GM12878 (cell line): ENCODE results near the gene AGAP1. TPM values are rescaled to one million over a fixed set of nuclear protein-coding genes. Genes with fewer than 3 reads are reported as not detected.

Source experiments
- ATAC-seq: fragments of 200-7000 bp; cut with Tn5 transposase; 3 replicates; pipeline ENCODE4 v1.9.1; 2020; ENCODE audit warnings: mild to moderate bottlenecking, moderate library complexity
- BruUV-seq: library from RNA; stranded (reverse); fragments of 400-500 nt; replicated peaks from 2 replicates; lab custom pipeline; 2021; lab: Mats Ljungman, UMichigan
- CTCF ChIA-PET: fragments of 300-600 bp; sonication (Branson Sonifier 250); formaldehyde crosslinking; extraction: SDS; loops from one replicate; lab custom pipeline; 2021; ENCODE audit warnings: inconsistent platforms; lab: Yijun Ruan, JAX
- POLR2A ChIA-PET: fragments of 350-600 bp; formaldehyde crosslinking; extraction: SDS; loops from one replicate; lab custom pipeline; 2021; ENCODE audit warnings: inconsistent platforms; lab: Charles Lee
- RAD21 ChIA-PET: fragments of 300-600 bp; sonication (Branson Sonifier 250); formaldehyde crosslinking; loops from one replicate; lab custom pipeline; 2023; ENCODE audit warnings: antibody characterized with exemption; ENCODE audit not compliant: unreplicated experiment; lab: Charles Lee
- SMC1A ChIA-PET: fragments of 300-600 bp; sonication (Branson Sonifier 250); formaldehyde crosslinking; loops from one replicate; lab custom pipeline; 2023; ENCODE audit not compliant: unreplicated experiment, uncharacterized antibody; lab: Charles Lee
- DNase-seq: peaks from one replicate; pipeline ENCODE4 v3.0.0-alpha.2; 2011; ENCODE audit warnings: low read depth, low spot score
- FAIRE-seq: peaks from 3 replicates; lab custom pipeline; 2011; peaks lifted over from hg19 to GRCh38; lab: Jason Lieb, UNC
- H2AFZ ChIP-seq: 2 replicates; pipeline ENCODE4 v1.6.0; 2011; ENCODE audit warnings: low read depth, low read length, control low read depth; ENCODE audit not compliant: control insufficient read depth
- H3K27ac ChIP-seq: 2 replicates; pipeline ENCODE4 v1.5.1; 2011; ENCODE audit warnings: control low read depth; ENCODE audit not compliant: control insufficient read depth, insufficient read depth
- H3K27me3 ChIP-seq, 2 experiments: replicated peaks in 1 of 2; 2 replicates each; pipeline versions ENCODE4 v1.6.0 to v1.6.1; 2011; ENCODE audit warnings: low read length in 1 of 2; ENCODE audit not compliant: control insufficient read depth in 2 of 2, insufficient read depth in 2 of 2
- H3K36me3 ChIP-seq, 2 experiments: 2 replicates each; pipeline ENCODE4 v1.5.1; 2011; ENCODE audit warnings: low read length in 1 of 2; ENCODE audit not compliant: control insufficient read depth in 2 of 2, insufficient read depth in 2 of 2
- H3K4me1 ChIP-seq: 2 replicates; pipeline ENCODE4 v1.6.1; 2011; ENCODE audit warnings: mild to moderate bottlenecking, low read length, moderate library complexity, mixed read lengths; ENCODE audit not compliant: control insufficient read depth, insufficient read depth
- H3K4me2 ChIP-seq: 2 replicates; pipeline ENCODE4 v1.6.0; 2011; ENCODE audit warnings: control low read depth; ENCODE audit not compliant: control insufficient read depth, insufficient read depth
- H3K4me3 ChIP-seq: fragments of 200-600 bp; sonication (generic); 2 replicates; pipeline ENCODE4 v1.5.1; 2016
- H3K79me2 ChIP-seq: 2 replicates; pipeline ENCODE4 v1.6.0; 2011; ENCODE audit warnings: low read length; ENCODE audit not compliant: control insufficient read depth, insufficient read depth
- H3K9ac ChIP-seq: 2 replicates; pipeline ENCODE4 v1.8.0; 2011; ENCODE audit warnings: low read length, control low read depth, mixed read lengths; ENCODE audit not compliant: control insufficient read depth, insufficient read depth
- H3K9me3 ChIP-seq: replicated peaks from 3 replicates; pipeline ENCODE4 v1.5.1; 2011; ENCODE audit warnings: mild to moderate bottlenecking, low read length; ENCODE audit not compliant: control insufficient read depth, insufficient read depth
- H4K20me1 ChIP-seq: 2 replicates; pipeline ENCODE4 v1.6.0; 2011; ENCODE audit not compliant: control insufficient read depth, insufficient read depth
- EZH2 ChIP-seq: IDR thresholded peaks from 2 replicates; pipeline ENCODE4 v1.6.1; 2012; ENCODE audit warnings: low read depth, mild to moderate bottlenecking, control low read depth, inconsistent platforms, low read length, borderline replicate concordance; ENCODE audit not compliant: control insufficient read depth
- IRF4 ChIP-seq: IDR thresholded peaks from 2 replicates; pipeline ENCODE4 v1.6.1; 2011; ENCODE audit warnings: low read depth, low read length
- MEF2A ChIP-seq: IDR thresholded peaks from 2 replicates; pipeline ENCODE4 v1.6.1; 2011; ENCODE audit warnings: low read depth, mild to moderate bottlenecking, low read length, moderate library complexity; ENCODE audit not compliant: insufficient read depth
- NFYB ChIP-seq: IDR thresholded peaks from 2 replicates; pipeline ENCODE4 v1.6.1; 2011; ENCODE audit warnings: low read depth, mild to moderate bottlenecking, low read length, improper control_type of control experiment, moderate library complexity; ENCODE audit not compliant: insufficient read depth
- PML ChIP-seq: IDR thresholded peaks from 2 replicates; pipeline ENCODE4 v1.6.1; 2012; ENCODE audit warnings: low read length, inconsistent platforms
- POLR2AphosphoS2 ChIP-seq: IDR thresholded peaks from 2 replicates; pipeline ENCODE4 v1.6.1; 2011; ENCODE audit warnings: low read depth, mild to moderate bottlenecking, low read length, improper control_type of control experiment, moderate library complexity
- RAD21 ChIP-seq: IDR thresholded peaks from 2 replicates; pipeline ENCODE4 v1.6.1; 2011; ENCODE audit warnings: mild to moderate bottlenecking, low read depth, low read length, moderate library complexity; ENCODE audit not compliant: insufficient read depth
- SMAD1 ChIP-seq: fragments of 450-650 bp; IDR thresholded peaks from 2 replicates; pipeline ENCODE4 v1.6.1; 2018; ENCODE audit warnings: mild to moderate bottlenecking, low read depth; ENCODE audit not compliant: partially characterized antibody
- YY1 ChIP-seq: IDR thresholded peaks from 2 replicates; pipeline ENCODE4 v1.6.1; 2011; ENCODE audit warnings: low read depth, mild to moderate bottlenecking, low read length
- ZBED1 ChIP-seq: IDR thresholded peaks from 2 replicates; pipeline ENCODE4 v1.6.1; 2016; ENCODE audit warnings: borderline replicate concordance
- ZZZ3 ChIP-seq: IDR thresholded peaks from 2 replicates; pipeline ENCODE4 v1.6.1; 2011; ENCODE audit warnings: low read depth; ENCODE audit not compliant: control insufficient read depth, insufficient read length
- WGBS: methylation state at CpG from one replicate; pipeline ENCODE4 v1.1.6; 2016; ENCODE audit warnings: low lambda C conversion rate; ENCODE audit not compliant: insufficient replicate concordance, insufficient coverage; ENCODE audit errors: missing lambda C conversion rate; 5-methylcytosine and 5-hydroxymethylcytosine counted together
- in situ Hi-C: fragments of 300-500 bp; cut with MboI; formaldehyde crosslinking; loops from 9 replicates; pipeline ENCODE4 v1.14.3; 2018; ENCODE audit warnings: mixed read lengths
- intact Hi-C: fragments of 100-400 bp; cut with micrococcal nuclease; formaldehyde crosslinking; loops from one replicate; pipeline ENCODE4 v1.14.2; 2022; ENCODE audit not compliant: unreplicated experiment
- polyA plus RNA-seq, 11 experiments: library from polyadenylated mRNA; depleted of rRNA in 4 of 11; unstranded in 6 of 11; stranded (reverse) in 5 of 11; fragments of >200 nt; fragmentation: Nextera tagmentation in 4 of 11; fragmentation: Illumina TruSeq in 1 of 11; extraction: Ambion mirVana in 4 of 11; extraction: Trizol in 1 of 11; gene quantifications; 1 replicate in 1 of 11; 2 replicates in 10 of 11; pipeline versions ENCODE4 v1.2.1 to v1.2.3, GENCODE V29; 2011 to 2016; ENCODE audit warnings: inconsistent platforms in 2 of 11, missing spikeins in 2 of 11, low read depth in 1 of 11
- total RNA-seq, 4 experiments: library from RNA; depleted of rRNA in 3 of 4; stranded (reverse); fragments of >200 nt in 3 of 4; fragmentation: Illumina TruSeq in 1 of 4; extraction: Trizol in 1 of 4; gene quantifications; 2 replicates each; pipeline versions ENCODE4 v1.2.1 to v1.2.3, GENCODE V29; 2013 to 2021
- TF ChIP-seq, protein P1 (sequence below): IDR thresholded peaks from 2 replicates; pipeline ENCODE4 v1.6.1; 2011; ENCODE audit warnings: low read depth, mild to moderate bottlenecking, low read length, moderate library complexity, borderline replicate concordance; ENCODE audit errors: extremely low read depth
- TF ChIP-seq, protein P2 (sequence below): fragments of 450-650 bp; IDR thresholded peaks from 2 replicates; pipeline ENCODE4 v1.6.1; 2017; ENCODE audit warnings: mild to moderate bottlenecking, moderate library complexity
- TF ChIP-seq, protein P3 (sequence below): fragments of 450-650 bp; formaldehyde crosslinking; IDR thresholded peaks from 2 replicates; pipeline ENCODE4 v1.4.0; 2022; ENCODE audit warnings: mild to moderate bottlenecking, moderate library complexity

AGAP1 gene
- total and polyA plus RNA-seq, 10 of the 15 experiments (the other 5 are each of a cell fraction or from before 2014, with no cell fraction given): 0.05 to 0.15 (median 0.06) TPM; not detected in 7

DNA sequence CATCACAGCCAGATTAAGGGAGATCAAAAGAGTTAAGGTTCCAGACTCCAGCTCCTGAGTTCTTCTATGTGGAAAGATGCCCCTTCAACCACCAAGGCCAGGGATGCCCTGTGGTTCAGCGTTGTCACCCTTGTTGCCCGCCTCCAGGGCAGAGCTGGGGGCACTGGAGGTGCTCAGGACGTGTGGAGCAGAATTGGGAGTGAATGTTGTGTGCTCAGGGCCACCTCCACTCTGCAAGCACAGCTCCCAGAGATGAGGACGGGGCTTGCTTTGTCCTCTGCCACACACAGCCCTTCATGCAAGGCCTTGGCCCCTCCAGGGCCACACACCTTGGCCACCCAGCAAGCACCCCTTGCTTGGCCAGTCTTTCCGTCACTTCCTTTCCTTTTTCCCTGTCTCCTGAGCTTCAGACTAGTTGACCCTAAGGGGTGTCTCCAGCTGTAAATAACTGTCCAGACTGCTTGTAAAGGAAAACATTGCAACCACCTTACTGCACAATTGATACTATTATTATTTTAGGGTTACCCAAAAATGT is 103.3 kb downstream of the AGAP1 start:
- ATAC-seq: no peak
- ChIA-PET RAD21 (interaction anchor here (2.7 kb wide), 1 partner anchor 149 kb away, joined by 22 read pairs; no protein-coding TSS in a partner anchor), CTCF (interaction anchor here (3.9 kb wide), 1 partner anchor 149 kb away, joined by 36 read pairs; no protein-coding TSS in a partner anchor)
- TF ChIP-seq ZZZ3: no peak
- no peak for TF ChIP-seq ZBED1
- TF ChIP-seq, protein P1, sequence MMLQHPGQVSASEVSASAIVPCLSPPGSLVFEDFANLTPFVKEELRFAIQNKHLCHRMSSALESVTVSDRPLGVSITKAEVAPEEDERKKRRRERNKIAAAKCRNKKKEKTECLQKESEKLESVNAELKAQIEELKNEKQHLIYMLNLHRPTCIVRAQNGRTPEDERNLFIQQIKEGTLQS: no peak
- TF ChIP-seq, protein P2, sequence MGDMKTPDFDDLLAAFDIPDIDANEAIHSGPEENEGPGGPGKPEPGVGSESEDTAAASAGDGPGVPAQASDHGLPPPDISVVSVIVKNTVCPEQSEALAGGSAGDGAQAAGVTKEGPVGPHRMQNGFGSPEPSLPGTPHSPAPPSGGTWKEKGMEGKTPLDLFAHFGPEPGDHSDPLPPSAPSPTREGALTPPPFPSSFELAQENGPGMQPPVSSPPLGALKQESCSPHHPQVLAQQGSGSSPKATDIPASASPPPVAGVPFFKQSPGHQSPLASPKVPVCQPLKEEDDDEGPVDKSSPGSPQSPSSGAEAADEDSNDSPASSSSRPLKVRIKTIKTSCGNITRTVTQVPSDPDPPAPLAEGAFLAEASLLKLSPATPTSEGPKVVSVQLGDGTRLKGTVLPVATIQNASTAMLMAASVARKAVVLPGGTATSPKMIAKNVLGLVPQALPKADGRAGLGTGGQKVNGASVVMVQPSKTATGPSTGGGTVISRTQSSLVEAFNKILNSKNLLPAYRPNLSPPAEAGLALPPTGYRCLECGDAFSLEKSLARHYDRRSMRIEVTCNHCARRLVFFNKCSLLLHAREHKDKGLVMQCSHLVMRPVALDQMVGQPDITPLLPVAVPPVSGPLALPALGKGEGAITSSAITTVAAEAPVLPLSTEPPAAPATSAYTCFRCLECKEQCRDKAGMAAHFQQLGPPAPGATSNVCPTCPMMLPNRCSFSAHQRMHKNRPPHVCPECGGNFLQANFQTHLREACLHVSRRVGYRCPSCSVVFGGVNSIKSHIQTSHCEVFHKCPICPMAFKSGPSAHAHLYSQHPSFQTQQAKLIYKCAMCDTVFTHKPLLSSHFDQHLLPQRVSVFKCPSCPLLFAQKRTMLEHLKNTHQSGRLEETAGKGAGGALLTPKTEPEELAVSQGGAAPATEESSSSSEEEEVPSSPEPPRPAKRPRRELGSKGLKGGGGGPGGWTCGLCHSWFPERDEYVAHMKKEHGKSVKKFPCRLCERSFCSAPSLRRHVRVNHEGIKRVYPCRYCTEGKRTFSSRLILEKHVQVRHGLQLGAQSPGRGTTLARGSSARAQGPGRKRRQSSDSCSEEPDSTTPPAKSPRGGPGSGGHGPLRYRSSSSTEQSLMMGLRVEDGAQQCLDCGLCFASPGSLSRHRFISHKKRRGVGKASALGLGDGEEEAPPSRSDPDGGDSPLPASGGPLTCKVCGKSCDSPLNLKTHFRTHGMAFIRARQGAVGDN: no peak
- no peak for TF ChIP-seq POLR2AphosphoS2
- TF ChIP-seq YY1: no peak
- no peak for TF ChIP-seq EZH2
- no peak for TF ChIP-seq RAD21
- no peak for TF ChIP-seq SMAD1
- TF ChIP-seq IRF4: no peak
- no peak for TF ChIP-seq NFYB
- TF ChIP-seq MEF2A: no peak
- TF ChIP-seq, protein P3, sequence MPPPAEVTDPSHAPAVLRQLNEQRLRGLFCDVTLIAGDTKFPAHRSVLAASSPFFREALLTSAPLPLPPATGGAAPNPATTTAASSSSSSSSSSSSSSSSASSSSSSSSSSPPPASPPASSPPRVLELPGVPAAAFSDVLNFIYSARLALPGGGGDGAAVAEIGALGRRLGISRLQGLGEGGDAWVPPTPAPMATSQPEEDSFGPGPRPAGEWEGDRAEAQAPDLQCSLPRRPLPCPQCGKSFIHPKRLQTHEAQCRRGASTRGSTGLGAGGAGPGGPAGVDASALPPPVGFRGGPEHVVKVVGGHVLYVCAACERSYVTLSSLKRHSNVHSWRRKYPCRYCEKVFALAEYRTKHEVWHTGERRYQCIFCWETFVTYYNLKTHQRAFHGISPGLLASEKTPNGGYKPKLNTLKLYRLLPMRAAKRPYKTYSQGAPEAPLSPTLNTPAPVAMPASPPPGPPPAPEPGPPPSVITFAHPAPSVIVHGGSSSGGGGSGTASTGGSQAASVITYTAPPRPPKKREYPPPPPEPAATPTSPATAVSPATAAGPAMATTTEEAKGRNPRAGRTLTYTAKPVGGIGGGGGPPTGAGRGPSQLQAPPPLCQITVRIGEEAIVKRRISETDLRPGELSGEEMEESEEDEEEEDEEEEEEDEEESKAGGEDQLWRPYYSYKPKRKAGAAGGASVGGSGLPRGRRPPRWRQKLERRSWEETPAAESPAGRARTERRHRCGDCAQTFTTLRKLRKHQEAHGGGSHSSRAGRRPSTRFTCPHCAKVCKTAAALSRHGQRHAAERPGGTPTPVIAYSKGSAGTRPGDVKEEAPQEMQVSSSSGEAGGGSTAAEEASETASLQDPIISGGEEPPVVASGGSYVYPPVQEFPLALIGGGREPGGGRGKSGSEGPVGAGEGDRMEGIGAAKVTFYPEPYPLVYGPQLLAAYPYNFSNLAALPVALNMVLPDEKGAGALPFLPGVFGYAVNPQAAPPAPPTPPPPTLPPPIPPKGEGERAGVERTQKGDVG (CRISPR knock-in tag): no peak
- TF ChIP-seq PML: no peak

More for the DNA sequence above, 103.3 kb downstream of the AGAP1 start:
- H2AFZ ChIP-seq: no peak overlapping the region
- H3K4me3 ChIP-seq: no peak overlapping the region
- H3K36me3 ChIP-seq: no peaks in the 10 kb centered on the region
- SMC1A ChIA-PET: no interaction called here
- DNase-seq (no peak), FAIRE-seq (no peak)
- intact Hi-C loops (no loop called here), in situ Hi-C loops (no loop called here)
- H3K9ac ChIP-seq: no peak overlapping the region
- POLR2A ChIA-PET: no interaction called here
- H3K27me3 ChIP-seq: no peaks in the 10 kb centered on the region
- H4K20me1 ChIP-seq: no peaks in the 10 kb centered on the region
- H3K4me2 ChIP-seq: no peak overlapping the region
- no peaks in the 10 kb centered on the region for H3K4me1 ChIP-seq
- no peaks in the 10 kb centered on the region for H3K9me3 ChIP-seq
- no peaks in the 10 kb centered on the region for H3K79me2 ChIP-seq
- H3K27ac ChIP-seq: no peak overlapping the region
- no TSS peak for BruUV-seq
- 39% methylated on average over 5 of the region's 5 CpGs for WGBS
